Measurements from ENCODE around the gene NPAS1. TPM values are rescaled to one million over a fixed set of nuclear protein-coding genes. Genes with fewer than 3 reads are reported as not detected.
A peak's percentile ranks its signal among the peaks of the same experiment; 100 is the strongest.

Gene NPAS1
- total and polyA plus RNA-seq, 9 donors: 0.15 to 0.57 (median 0.31) TPM; not detected in 4

DNA sequence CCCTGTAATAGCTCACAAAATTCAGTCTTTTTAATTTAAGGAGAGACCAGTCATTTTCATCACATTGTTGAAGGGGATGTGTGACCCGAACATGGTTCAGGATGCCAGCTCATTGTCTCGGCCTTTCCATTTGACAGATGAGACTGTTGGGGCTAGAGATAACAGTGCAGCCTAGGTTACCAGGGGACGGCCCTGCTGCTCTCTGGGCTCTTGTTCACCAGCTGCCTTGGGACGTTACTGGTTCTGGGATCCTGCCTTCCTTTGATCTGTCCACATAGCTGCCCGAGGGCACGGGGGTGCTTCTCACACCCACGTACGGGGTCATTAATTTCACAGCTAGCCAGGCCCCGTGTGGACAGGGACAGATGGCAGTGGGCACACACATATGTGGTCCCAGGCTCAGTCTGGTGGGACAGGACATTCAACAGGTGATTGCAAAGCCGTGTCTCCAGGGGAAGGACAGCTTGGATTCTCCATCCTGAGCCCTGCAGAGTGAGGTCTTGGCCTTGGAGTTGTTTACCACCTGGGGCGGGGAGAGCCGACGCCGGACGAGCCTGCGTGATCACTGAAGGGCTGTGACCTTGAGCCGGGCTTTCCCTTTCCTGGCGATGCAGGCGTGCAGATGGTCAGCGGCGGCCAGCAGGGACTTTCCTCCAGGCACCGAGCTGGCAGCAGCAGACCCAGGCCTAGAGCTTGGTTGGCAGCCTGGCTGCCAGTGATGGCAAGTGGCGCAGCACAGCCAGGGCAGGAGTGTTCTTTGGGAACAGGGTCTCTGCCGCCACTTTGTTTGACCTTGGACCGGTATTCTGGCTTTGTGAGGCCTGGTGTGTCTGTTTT, 26.7 kb upstream of the NPAS1 start:
- Histone ChIP-seq H3K4me1 (ENCODE audit: insufficient read depth) (peaks cover 24% of the 10 kb centered on the region), H3K27ac (peak overlapping the region; percentile 60 to 76), H3K27me3 (no peaks in the 10 kb centered on the region), H3K4me3 (no peak overlapping the region), H3K36me3 (no peaks in the 10 kb centered on the region), H3K9me3 (no peaks in the 10 kb centered on the region)
- DNase-seq: peak; percentile 77 to 89 (median 81)
- TF ChIP-seq, protein P1, sequence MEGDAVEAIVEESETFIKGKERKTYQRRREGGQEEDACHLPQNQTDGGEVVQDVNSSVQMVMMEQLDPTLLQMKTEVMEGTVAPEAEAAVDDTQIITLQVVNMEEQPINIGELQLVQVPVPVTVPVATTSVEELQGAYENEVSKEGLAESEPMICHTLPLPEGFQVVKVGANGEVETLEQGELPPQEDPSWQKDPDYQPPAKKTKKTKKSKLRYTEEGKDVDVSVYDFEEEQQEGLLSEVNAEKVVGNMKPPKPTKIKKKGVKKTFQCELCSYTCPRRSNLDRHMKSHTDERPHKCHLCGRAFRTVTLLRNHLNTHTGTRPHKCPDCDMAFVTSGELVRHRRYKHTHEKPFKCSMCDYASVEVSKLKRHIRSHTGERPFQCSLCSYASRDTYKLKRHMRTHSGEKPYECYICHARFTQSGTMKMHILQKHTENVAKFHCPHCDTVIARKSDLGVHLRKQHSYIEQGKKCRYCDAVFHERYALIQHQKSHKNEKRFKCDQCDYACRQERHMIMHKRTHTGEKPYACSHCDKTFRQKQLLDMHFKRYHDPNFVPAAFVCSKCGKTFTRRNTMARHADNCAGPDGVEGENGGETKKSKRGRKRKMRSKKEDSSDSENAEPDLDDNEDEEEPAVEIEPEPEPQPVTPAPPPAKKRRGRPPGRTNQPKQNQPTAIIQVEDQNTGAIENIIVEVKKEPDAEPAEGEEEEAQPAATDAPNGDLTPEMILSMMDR (IDR thresholded peaks at IDR 0.05): peak in 1 of 3 donors; percentile 10
- TF ChIP-seq POLR2A (IDR thresholded peaks at IDR 0.05): no peak
- 19 to 36% (median 29%) methylated on average over 25 of the region's 25 CpGs for WGBS, 3 donors
- intact Hi-C loops (cut with DNase I): loop anchor here (5.0 to 10.0 kb wide), 4 partner anchors 131 to 241 kb away; partner anchors contain the start of gene ARHGAP35 (in 1 of the 4)

DNA sequence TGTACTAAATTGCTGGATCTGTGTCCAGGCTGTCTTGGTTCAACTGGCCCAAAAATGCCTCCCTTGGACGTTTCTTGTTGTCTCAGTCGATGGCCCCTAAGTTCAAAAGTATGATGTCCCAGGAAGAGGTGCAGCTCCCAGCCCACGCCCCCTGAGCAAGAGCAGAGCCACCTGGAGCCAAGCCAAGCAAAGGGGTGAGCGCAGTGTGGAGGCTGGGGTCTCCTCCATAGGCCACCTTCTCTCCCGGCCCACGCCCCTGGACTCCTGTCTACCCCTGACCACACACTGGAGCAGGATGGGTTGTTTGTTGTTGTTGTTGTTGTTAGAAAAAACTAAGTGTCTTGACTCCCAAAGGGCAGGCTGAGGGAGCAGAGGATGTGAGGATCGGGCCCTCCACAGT, 26.0 kb upstream of the NPAS1 start:
- H3K27me3 ChIP-seq: no peaks in the 10 kb centered on the region
- peak overlapping the region; percentile 60 to 76 for H3K27ac ChIP-seq
- DNase-seq: peak in 1 of 5 donors; percentile 60
- 50 to 61% (median 56%) methylated on average over 7 of the region's 7 CpGs for WGBS, 3 donors
- peaks cover 24% of the 10 kb centered on the region for H3K4me1 ChIP-seq (ENCODE audit: insufficient read depth)
- H3K9me3 ChIP-seq: no peaks in the 10 kb centered on the region
- H3K36me3 ChIP-seq: no peaks in the 10 kb centered on the region
- TF ChIP-seq, protein P1 (IDR thresholded peaks at IDR 0.05): no peak
- no peak for TF ChIP-seq EP300 (IDR thresholded peaks at IDR 0.05)
- no peak for TF ChIP-seq POLR2A (IDR thresholded peaks at IDR 0.05)
- H3K4me3 ChIP-seq: no peak overlapping the region
- intact Hi-C loops (cut with DNase I): loop anchor here (5.0 to 10.0 kb wide), 4 partner anchors 131 to 241 kb away; partner anchors contain the start of gene ARHGAP35 (in 1 of the 4)

DNA sequence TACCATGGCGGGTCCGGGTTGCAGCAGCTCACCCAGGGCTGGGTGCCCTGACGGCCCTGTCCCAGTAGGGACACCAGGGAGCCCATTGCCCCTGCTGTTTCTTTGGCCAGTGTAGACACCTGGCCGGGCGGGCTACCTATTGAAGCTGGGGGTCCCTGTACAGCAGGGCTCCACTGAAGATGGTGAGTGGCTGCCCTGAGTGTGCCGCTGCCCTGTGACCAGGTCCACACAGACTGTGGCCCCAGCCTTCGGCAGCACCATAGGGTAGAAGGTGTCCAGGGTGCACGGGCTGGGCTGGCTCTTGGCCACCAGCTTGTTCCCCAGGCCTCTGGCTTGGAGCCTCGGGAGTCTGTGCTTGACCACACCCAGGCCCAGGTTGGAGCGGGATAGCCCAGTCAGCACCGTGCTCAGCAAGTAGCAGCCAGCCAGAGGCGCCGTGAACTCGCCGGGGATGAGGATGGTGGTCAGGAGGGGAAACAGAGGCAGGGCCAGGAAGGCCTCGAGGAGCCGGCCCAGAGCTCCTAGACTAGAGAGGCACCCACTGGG, 25.4 kb upstream of the NPAS1 start:
- H3K36me3 ChIP-seq: no peaks in the 10 kb centered on the region
- H3K9me3 ChIP-seq: no peaks in the 10 kb centered on the region
- 80 to 83% (median 82%) methylated on average over 17 of the region's 17 CpGs for WGBS, 3 donors

DNA sequence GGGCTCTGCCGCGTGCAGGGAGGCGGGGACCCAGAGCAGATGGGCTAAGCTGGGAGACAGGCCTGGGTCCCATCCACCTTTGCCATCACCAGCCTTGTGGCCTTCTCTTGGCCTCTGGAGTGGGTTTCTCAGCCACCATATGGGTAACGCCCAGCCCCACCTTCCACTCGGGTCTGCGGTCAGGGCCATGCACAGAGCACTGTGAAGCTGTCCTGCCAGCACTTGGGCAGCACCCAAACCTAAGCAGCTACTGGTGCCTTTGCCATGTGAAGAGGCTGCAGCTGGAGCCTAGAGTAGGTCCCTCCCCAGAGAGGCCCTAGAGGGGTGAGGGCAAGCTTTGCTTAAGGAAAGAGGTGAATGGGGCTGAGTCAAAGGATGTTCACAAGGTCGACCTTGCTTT, 24.1 kb upstream of the NPAS1 start:
- 85 to 90% (median 86%) methylated on average over 5 to 7 of the region's 7 CpGs for WGBS, 3 donors
- no peak for TF ChIP-seq POLR2A (IDR thresholded peaks at IDR 0.05)
- TF ChIP-seq, protein P1 (IDR thresholded peaks at IDR 0.05): no peak
- TF ChIP-seq EP300 (IDR thresholded peaks at IDR 0.05): no peak
- Histone ChIP-seq H3K27me3 (no peaks in the 10 kb centered on the region), H3K36me3 (no peaks in the 10 kb centered on the region), H3K9me3 (no peaks in the 10 kb centered on the region), H3K27ac (no peak overlapping the region), H3K4me3 (no peak overlapping the region), H3K4me1 (ENCODE audit: insufficient read depth) (peaks cover 24% of the 10 kb centered on the region)
- no peak for DNase-seq
- intact Hi-C loops (cut with DNase I): loop anchor here in 3 of 4 donors (10.0 kb wide), 1 partner anchor 241 kb away; no protein-coding TSS in a partner anchor

More for the DNA sequence above, 25.4 kb upstream of the NPAS1 start:
- TF ChIP-seq POLR2A (IDR thresholded peaks at IDR 0.05): no peak
- TF ChIP-seq EP300 (IDR thresholded peaks at IDR 0.05): no peak
- TF ChIP-seq, protein P1 (IDR thresholded peaks at IDR 0.05): no peak
- Histone ChIP-seq H3K27ac (peak overlapping the region; percentile 60 to 76), H3K4me1 (ENCODE audit: insufficient read depth) (peaks cover 24% of the 10 kb centered on the region), H3K27me3 (no peaks in the 10 kb centered on the region), H3K4me3 (no peak overlapping the region)
- intact Hi-C loops (cut with DNase I): loop anchor here (5.0 to 10.0 kb wide), 4 partner anchors 132 to 242 kb away; partner anchors contain the start of gene ARHGAP35 (in 1 of the 4)
- peak in 1 of 5 donors; percentile 52 for DNase-seq

Data from ovary (tissue), 9 donors.